HG02852 (cell line): ENCODE data around the gene LAMB4.

Experiments
- ATAC-seq: cut with Tn5 transposase; IDR thresholded peaks from one replicate; pipeline ENCODE4 v1.9.1; 2021; ENCODE audit warnings: mild to moderate bottlenecking, moderate library complexity; ENCODE audit not compliant: unreplicated experiment

Gene LAMB4

DNA sequence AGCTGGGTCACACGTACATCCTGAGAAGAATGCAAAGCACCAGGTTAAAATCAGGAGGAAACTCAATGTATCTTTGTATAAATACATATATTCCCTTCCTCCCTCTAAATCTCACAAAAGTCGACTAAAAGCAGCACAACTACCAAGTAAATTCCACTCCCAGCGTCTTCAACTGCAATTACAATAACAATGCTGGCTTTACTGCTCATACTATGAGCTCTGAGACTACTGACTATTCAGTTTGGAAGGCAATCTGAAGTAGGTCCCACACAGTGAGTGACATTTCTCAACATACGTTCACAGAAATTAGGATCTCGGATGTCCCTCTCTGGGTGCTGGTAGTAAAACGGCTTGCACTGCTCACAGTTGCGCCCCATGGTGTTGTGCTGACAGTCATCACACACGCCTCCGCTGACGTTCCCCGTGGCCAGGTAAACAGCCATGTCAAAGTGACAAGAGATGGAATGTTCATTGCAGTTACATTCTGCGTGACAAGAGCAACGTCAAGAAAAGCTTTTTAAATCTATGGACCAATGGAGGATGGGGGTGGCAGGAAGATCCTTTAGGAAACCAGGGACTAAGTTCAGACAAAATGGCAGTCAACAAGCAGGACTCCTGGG, 154.7 kb downstream of the LAMB4 start:
- no peak for ATAC-seq

DNA sequence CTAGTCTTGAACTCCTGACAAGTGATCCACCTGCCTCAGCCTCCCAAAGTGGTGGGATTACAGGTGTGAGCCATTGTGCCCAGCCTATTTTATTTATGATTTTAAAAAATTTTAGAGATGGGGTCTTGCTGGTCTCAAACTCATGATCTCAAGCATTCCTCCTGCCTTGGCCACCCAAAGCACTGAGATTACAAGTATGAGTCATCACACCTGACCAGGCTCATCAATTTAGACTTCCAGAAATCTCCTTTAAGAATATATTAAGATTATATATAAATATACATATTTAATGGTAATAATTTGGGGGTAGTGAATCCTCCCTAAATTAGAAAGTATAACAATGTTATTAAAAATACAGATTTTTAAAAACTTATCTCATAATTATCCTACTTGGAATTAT, 156.3 kb downstream of the LAMB4 start:
- ATAC-seq = no peak
